HCT116 (cell line): ENCODE results near the gene SOCS3. TPM values are rescaled to one million over a fixed set of nuclear protein-coding genes. Genes with fewer than 3 reads are reported as not detected.
A peak's percentile ranks its signal among the peaks of the same experiment; 100 is the strongest.

ENCODE experiments used
- ATAC-seq: fragments of 200-7000 bp; cut with Tn5 transposase; 2 replicates; pipeline ENCODE4 v1.9.1; 2020; ENCODE audit warnings: mild to moderate bottlenecking, moderate library complexity
- BruUV-seq: library from RNA; stranded (reverse); fragments of 400-500 nt; replicated peaks from 2 replicates; lab custom pipeline; 2021; lab: Mats Ljungman, UMichigan
- CTCF ChIA-PET: fragments of 300-600 bp; sonication (Branson Sonifier 250); formaldehyde crosslinking; loops from one replicate; lab custom pipeline; 2021; ENCODE audit warnings: antibody characterized with exemption; lab: Charles Lee
- POLR2A ChIA-PET: fragments of 300-600, 350-600 bp; sonication (Branson Sonifier 250); formaldehyde crosslinking; loops from one replicate; lab custom pipeline; 2021; ENCODE audit warnings: antibody characterized with exemption; lab: Charles Lee
- RAD21 ChIA-PET, 2 experiments: fragments of 300-600 bp; sonication (Branson Sonifier 250); formaldehyde crosslinking; loops; one replicate each; lab custom pipeline; 2023; ENCODE audit warnings: low total read pairs in 2 of 2; ENCODE audit not compliant: uncharacterized antibody in 2 of 2, unreplicated experiment in 2 of 2, low non-redundant PET in 1 of 2; lab: Charles Lee
- DNase-seq: peaks from one replicate; pipeline ENCODE4 v3.0.0-alpha.2; 2010; ENCODE audit warnings: low read depth, low spot score
- H2AFZ ChIP-seq: fragments of 200-600 bp; shearing (Covaris generic), sonication (generic); 2 replicates; pipeline ENCODE4 v1.6.1; 2017; ENCODE audit warnings: low read depth, mixed run types, mixed read lengths, antibody characterized with exemption, low read length; ENCODE audit not compliant: poor library complexity, severe bottlenecking
- H3K27ac ChIP-seq: 2 replicates; pipeline ENCODE4 v1.5.1; 2012; ENCODE audit warnings: low read depth, low read length
- H3K27me3 ChIP-seq: fragments of 200-600 bp; sonication (generic); 2 replicates; pipeline ENCODE4 v1.6.1; 2016; ENCODE audit warnings: mixed run types, low read length, mixed read lengths; ENCODE audit not compliant: insufficient read depth
- H3K36me3 ChIP-seq, 2 experiments: fragments of 200-500 bp in 1 of 2; fragments of 200-600 bp in 1 of 2; sonication (Bioruptor generic) in 1 of 2; sonication (generic) in 1 of 2; 2 replicates each; pipeline versions ENCODE4 v1.5.1 to v1.6.1; 2014 to 2016; ENCODE audit warnings: low read length in 2 of 2, inconsistent platforms in 1 of 2, mixed read lengths in 1 of 2, mixed run types in 1 of 2; ENCODE audit not compliant: insufficient read depth in 2 of 2, control insufficient read depth in 1 of 2
- H3K4me1 ChIP-seq, 2 experiments: fragments of 200-600 bp in 1 of 2; sonication (generic) in 1 of 2; 2 replicates each; pipeline versions ENCODE4 v1.5.1 to v1.6.1; 2012 to 2017; ENCODE audit warnings: low read length in 2 of 2, inconsistent platforms in 1 of 2, mild to moderate bottlenecking in 1 of 2, mixed read lengths in 1 of 2, mixed run types in 1 of 2, moderate library complexity in 1 of 2; ENCODE audit not compliant: insufficient read depth in 2 of 2, control insufficient read depth in 1 of 2
- H3K4me2 ChIP-seq: fragments of 200-600 bp; sonication (generic); 2 replicates; pipeline ENCODE4 v1.6.1; 2017; ENCODE audit warnings: mixed run types, low read length, mixed read lengths
- H3K4me3 ChIP-seq, 2 experiments: fragments of 200-600 bp in 1 of 2; sonication (generic) in 1 of 2; replicated peaks in 1 of 2; 2 replicates each; pipeline ENCODE4 v1.5.1; 2011 to 2016; ENCODE audit warnings: low read length in 2 of 2, control low read depth in 1 of 2, low read depth in 1 of 2, mild to moderate bottlenecking in 1 of 2, mixed read lengths in 1 of 2, mixed run types in 1 of 2
- H3K79me2 ChIP-seq: fragments of 200-600 bp; sonication (generic); 2 replicates; pipeline ENCODE4 v1.6.1; 2017; ENCODE audit warnings: mild to moderate bottlenecking, mixed run types, low read length, moderate library complexity, mixed read lengths; ENCODE audit not compliant: insufficient read depth
- H3K9ac ChIP-seq: fragments of 200-600 bp; sonication (generic); 2 replicates; pipeline ENCODE4 v1.6.1; 2016; ENCODE audit warnings: low read length, mixed read lengths
- H3K9me2 ChIP-seq: fragments of 200-600 bp; sonication (generic), shearing (Covaris generic); 2 replicates; pipeline ENCODE4 v1.6.1; 2017; ENCODE audit warnings: mixed run types, mild to moderate bottlenecking, moderate library complexity; ENCODE audit not compliant: insufficient read depth
- H3K9me3 ChIP-seq, 2 experiments: fragments of 200-500 bp in 1 of 2; fragments of 200-600 bp in 1 of 2; sonication (Bioruptor generic) in 1 of 2; sonication (generic) in 1 of 2; 2 replicates each; pipeline ENCODE4 v1.6.1; 2014 to 2017; ENCODE audit warnings: low read length in 2 of 2, mixed read lengths in 2 of 2, inconsistent platforms in 1 of 2, low read depth in 1 of 2, mild to moderate bottlenecking in 1 of 2, mixed run types in 1 of 2, moderate library complexity in 1 of 2; ENCODE audit not compliant: control insufficient read depth in 1 of 2, insufficient read depth in 1 of 2
- H4K20me1 ChIP-seq: fragments of 200-600 bp; sonication (generic), shearing (Covaris generic); 2 replicates; pipeline ENCODE4 v1.6.1; 2017; ENCODE audit warnings: mixed run types, mild to moderate bottlenecking, moderate library complexity; ENCODE audit not compliant: insufficient read depth
- CBX3 ChIP-seq: IDR thresholded peaks from 2 replicates; pipeline ENCODE4 v1.6.1; 2012; ENCODE audit warnings: low read depth
- EZH2 ChIP-seq: fragments of 200-600 bp; sonication (generic); IDR thresholded peaks from 2 replicates; pipeline ENCODE4 v1.6.1; 2017; ENCODE audit warnings: antibody characterized with exemption, mixed run types
- JUND ChIP-seq: IDR thresholded peaks from 2 replicates; pipeline ENCODE4 v1.6.1; 2012
- POLR2A ChIP-seq: IDR thresholded peaks from 2 replicates; pipeline ENCODE4 v1.7.0; 2011; ENCODE audit warnings: borderline replicate concordance; ENCODE audit not compliant: insufficient read depth, insufficient read length; ENCODE audit errors: extremely low read depth
- RAD21 ChIP-seq: IDR thresholded peaks from 2 replicates; pipeline ENCODE4 v1.6.1; 2012; ENCODE audit warnings: low read depth, mild to moderate bottlenecking
- SP1 ChIP-seq: IDR thresholded peaks from 2 replicates; pipeline ENCODE4 v1.6.1; 2012; ENCODE audit warnings: low read depth
- YY1 ChIP-seq: IDR thresholded peaks from 2 replicates; pipeline ENCODE4 v1.6.1; 2011; ENCODE audit warnings: low read length, low read depth, moderate library complexity, mild to moderate bottlenecking; ENCODE audit not compliant: insufficient replicate concordance; ENCODE audit errors: extremely low read depth
- ZFX ChIP-seq: fragments of 450-650 bp; IDR thresholded peaks from 2 replicates; pipeline ENCODE4 v1.6.1; 2017
- ZNF274 ChIP-seq: fragments of 200-500 bp; sonication (Bioruptor generic); IDR thresholded peaks from 2 replicates; pipeline ENCODE4 v1.6.1; 2014; ENCODE audit warnings: mild to moderate bottlenecking, low read depth, low read length, inconsistent platforms
- intact Hi-C: fragments of 100-400 bp; cut with micrococcal nuclease; formaldehyde crosslinking; loops from 2 replicates; pipeline ENCODE4 v1.10.0; 2022
- total RNA-seq: library from RNA; stranded (reverse); gene quantifications from one replicate; pipeline ENCODE4 v1.2.1, GENCODE V29; 2021; ENCODE audit not compliant: unreplicated experiment
- TF ChIP-seq, protein P1 (sequence below): IDR thresholded peaks from 2 replicates; pipeline ENCODE4 v1.6.1; 2012
- TF ChIP-seq, protein P2 (sequence below): IDR thresholded peaks from 2 replicates; pipeline ENCODE4 v1.6.1; 2011; ENCODE audit warnings: mild to moderate bottlenecking, low read length, moderate library complexity; ENCODE audit not compliant: insufficient replicate concordance; ENCODE audit errors: extremely low read depth
- TF ChIP-seq, protein P3 (sequence below): IDR thresholded peaks from 2 replicates; pipeline ENCODE4 v1.6.1; 2012

SOCS3 gene
- total RNA-seq, 1 experiment from 2014 or later = 26.7 TPM

DNA sequence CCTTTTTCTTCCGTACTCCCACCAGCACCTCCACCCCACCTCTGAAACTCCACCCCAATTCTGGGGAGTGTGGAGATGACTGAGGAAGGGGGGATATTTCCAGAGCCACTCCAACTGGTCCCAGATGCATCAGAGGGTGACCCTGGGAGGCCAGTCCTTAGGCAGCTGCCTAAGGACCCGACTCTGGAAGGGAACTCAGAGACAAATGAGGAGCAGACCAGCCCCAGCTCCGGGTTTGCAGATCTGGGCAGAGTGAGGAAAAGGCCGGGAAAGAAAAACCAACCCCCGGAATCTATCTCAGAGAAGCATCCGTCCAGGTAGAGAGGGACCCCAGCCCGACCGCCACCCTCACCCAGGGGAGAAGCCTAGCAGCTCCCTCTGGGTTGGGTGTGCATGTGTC lies 41.5 kb downstream of the SOCS3 start:
- POLR2A ChIA-PET = interaction anchor here (2.6 kb wide), 1 partner anchor 11 kb away, joined by 19 read pairs; no protein-coding TSS in a partner anchor
- no peaks in the 10 kb centered on the region for H3K9me2 ChIP-seq
- peak overlapping the region; percentile 88; the same call in 1 of the 2 replicates for H3K4me2 ChIP-seq
- H3K27ac ChIP-seq = peak overlapping the region; percentile 99; the same call in 1 of the 2 replicates
- TF ChIP-seq RAD21 = no peak
- TF ChIP-seq ZNF274 = no peak
- TF ChIP-seq, protein P1, sequence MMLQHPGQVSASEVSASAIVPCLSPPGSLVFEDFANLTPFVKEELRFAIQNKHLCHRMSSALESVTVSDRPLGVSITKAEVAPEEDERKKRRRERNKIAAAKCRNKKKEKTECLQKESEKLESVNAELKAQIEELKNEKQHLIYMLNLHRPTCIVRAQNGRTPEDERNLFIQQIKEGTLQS = no peak
- no peak for TF ChIP-seq SP1
- TF ChIP-seq CBX3 = no peak
- no peak for TF ChIP-seq ZFX
- TF ChIP-seq, protein P2, sequence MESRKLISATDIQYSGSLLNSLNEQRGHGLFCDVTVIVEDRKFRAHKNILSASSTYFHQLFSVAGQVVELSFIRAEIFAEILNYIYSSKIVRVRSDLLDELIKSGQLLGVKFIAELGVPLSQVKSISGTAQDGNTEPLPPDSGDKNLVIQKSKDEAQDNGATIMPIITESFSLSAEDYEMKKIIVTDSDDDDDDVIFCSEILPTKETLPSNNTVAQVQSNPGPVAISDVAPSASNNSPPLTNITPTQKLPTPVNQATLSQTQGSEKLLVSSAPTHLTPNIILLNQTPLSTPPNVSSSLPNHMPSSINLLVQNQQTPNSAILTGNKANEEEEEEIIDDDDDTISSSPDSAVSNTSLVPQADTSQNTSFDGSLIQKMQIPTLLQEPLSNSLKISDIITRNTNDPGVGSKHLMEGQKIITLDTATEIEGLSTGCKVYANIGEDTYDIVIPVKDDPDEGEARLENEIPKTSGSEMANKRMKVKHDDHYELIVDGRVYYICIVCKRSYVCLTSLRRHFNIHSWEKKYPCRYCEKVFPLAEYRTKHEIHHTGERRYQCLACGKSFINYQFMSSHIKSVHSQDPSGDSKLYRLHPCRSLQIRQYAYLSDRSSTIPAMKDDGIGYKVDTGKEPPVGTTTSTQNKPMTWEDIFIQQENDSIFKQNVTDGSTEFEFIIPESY = no peak
- TF ChIP-seq, protein P3, sequence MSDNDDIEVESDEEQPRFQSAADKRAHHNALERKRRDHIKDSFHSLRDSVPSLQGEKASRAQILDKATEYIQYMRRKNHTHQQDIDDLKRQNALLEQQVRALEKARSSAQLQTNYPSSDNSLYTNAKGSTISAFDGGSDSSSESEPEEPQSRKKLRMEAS = no peak
- TF ChIP-seq JUND = no peak
- no peak for TF ChIP-seq POLR2A
- TF ChIP-seq EZH2 = no peak
- no peak for TF ChIP-seq YY1
- TF ChIP-seq, all 23 proteins: peak for 0
- H3K79me2 ChIP-seq = no peaks in the 10 kb centered on the region
- no peaks in the 10 kb centered on the region for H3K27me3 ChIP-seq
- no peak overlapping the region for H2AFZ ChIP-seq
- intact Hi-C loops = no loop called here
- H3K9me3 ChIP-seq = no peaks in the 10 kb centered on the region
- ChIA-PET CTCF (interaction anchor here (1.2 to 1.7 kb wide), 3 partner anchors 11 to 68 kb away, joined by 3 to 5 read pairs (median 3); no protein-coding TSS in a partner anchor), RAD21 (no interaction called here)
- H3K9ac ChIP-seq = peak overlapping the region; percentile 77
- no peak for ATAC-seq
- DNase-seq = no peak
- no TSS peak for BruUV-seq
- peaks cover 43 to 80% of the 10 kb centered on the region in 2 experiments for H3K4me1 ChIP-seq
- H3K4me3 ChIP-seq = no peak overlapping the region
- no peaks in the 10 kb centered on the region for H3K36me3 ChIP-seq
- H4K20me1 ChIP-seq = no peaks in the 10 kb centered on the region
